HG03520 (cell line): ENCODE data around the gene ATP6V1F.
A peak's percentile ranks its signal among the peaks of the same experiment; 100 is the strongest.

Experiments used
- ATAC-seq: cut with Tn5 transposase; IDR thresholded peaks from one replicate; pipeline ENCODE4 v1.9.1; 2021; ENCODE audit warnings: mild to moderate bottlenecking, moderate library complexity; ENCODE audit not compliant: unreplicated experiment

The ATP6V1F gene

DNA sequence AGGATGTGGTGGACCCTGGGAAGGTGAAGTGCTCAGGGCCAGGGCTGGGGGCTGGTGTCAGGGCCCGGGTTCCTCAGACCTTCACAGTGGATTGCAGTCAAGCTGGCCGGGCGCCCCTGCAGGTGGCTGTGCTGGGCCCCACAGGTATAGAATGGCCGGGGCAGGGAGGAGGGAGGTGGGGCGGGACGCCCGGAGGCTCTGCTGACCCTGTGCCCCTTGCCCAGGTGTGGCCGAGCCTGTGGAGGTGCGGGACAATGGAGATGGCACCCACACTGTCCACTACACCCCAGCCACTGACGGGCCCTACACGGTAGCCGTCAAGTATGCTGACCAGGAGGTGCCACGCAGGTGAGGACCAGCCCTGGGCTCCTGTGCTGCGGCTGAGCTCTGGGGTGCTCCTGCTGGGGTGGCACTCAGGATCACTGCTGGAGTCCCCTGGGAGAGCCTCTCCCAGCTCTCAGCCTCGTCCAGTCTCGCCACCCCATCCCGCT is 14.9 kb upstream of the ATP6V1F start:
- ATAC-seq = no peak

DNA sequence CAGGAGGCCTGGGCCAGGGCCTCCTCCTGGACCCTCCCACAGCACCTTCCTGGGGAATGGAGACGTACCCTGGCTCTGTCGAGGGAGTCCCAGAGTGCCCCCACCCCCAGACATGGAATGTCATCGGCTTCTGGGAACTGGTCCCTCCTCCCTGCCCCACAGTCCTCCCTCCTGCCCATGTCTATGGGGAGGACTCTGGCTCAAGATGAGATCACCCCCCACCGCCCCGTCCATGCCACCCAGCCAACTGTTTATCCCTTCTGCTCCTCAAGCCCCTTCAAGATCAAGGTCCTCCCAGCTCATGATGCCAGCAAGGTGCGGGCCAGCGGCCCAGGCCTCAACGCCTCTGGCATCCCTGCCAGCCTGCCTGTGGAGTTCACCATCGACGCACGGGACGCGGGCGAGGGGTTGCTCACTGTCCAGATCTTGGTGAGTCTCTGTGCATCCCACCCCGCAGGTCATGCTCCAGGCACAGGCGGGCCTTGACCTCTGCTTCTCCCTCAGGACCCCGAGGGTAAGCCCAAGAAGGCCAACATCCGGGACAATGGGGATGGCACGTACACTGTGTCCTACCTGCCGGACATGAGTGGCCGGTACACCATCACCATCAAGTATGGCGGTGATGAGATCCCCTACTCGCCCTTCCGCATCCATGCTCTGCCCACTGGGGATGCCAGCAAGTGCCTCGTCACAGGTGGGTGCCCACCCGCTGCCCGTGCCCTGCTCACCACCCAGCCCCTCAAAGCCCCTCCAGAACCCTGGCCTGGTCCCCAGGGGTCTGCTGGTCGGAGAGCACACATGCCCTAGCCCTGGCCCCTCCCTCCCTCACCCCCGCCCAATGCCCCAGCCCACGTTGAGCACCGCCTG is 14.1 kb upstream of the ATP6V1F start:
- ATAC-seq = no peak

DNA sequence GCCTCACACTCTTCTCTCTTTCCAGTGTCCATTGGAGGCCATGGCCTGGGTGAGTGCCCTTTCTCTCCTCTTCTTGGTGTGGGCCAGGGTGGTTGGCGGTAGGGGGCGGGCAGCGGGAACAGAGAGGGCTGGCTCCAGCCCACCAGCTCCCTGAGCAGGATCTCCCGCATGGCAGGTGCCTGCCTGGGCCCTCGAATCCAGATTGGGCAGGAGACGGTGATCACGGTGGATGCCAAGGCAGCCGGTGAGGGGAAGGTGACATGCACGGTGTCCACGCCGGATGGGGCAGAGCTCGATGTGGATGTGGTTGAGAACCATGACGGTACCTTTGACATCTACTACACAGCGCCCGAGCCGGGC is 13.5 kb upstream of the ATP6V1F start:
- ATAC-seq = no peak

DNA sequence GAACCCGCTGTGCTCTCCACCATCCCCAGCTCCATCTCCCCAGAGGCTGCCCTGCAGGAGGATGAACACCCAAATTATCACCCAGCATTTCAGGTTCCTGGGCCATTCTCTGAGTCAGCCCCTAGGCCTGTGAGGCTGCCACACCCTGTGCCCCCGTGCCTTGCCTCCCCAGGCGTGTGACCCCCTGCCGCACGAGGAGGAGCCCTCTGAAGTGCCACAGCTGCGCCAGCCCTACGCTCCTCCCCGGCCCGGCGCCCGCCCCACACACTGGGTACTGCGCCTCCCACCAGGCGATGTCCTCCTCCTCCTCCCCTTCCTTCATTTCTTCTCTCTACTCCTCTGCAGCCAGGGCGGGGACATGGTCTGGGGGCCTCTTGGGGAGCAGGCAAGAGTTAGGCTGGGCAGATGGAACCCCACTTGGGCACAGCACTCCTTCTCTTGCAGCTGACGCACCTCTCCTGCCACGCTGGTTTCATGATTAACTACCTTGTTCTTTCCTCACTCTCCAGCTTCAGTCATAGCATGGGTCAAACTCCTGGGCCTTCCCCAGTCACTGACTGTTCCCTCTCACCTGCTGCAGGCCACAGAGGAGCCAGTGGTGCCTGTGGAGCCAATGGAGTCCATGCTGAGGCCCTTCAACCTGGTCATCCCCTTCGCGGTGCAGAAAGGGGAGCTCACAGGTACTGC is 12.7 kb upstream of the ATP6V1F start:
- no peak for ATAC-seq

DNA sequence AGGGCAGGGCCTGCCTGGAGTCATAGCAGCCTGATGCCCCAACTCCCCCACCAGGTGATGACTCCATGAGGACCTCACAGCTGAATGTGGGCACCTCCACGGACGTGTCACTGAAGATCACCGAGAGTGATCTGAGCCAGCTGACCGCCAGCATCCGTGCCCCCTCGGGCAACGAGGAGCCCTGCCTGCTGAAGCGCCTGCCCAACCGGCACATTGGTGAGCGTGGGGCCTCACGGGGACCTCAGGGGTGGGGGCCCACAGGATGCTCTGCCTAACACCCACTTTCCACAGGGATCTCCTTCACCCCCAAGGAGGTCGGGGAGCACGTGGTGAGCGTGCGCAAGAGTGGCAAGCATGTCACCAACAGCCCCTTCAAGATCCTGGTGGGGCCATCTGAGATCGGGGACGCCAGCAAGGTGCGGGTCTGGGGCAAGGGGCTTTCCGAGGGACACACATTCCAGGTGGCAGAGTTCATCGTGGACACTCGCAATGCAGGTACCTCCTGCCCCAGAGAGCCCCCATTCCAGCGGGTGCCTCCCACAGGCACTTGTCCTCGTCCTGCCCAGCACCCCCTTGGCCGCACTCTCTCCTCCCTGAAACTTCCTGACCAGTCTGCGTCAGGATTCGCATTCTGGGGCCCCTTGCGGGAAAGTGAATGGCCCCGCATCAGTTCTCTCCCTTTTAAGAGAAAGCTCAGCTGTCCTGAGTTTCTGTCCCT is 10.0 kb upstream of the ATP6V1F start:
- no peak for ATAC-seq

DNA sequence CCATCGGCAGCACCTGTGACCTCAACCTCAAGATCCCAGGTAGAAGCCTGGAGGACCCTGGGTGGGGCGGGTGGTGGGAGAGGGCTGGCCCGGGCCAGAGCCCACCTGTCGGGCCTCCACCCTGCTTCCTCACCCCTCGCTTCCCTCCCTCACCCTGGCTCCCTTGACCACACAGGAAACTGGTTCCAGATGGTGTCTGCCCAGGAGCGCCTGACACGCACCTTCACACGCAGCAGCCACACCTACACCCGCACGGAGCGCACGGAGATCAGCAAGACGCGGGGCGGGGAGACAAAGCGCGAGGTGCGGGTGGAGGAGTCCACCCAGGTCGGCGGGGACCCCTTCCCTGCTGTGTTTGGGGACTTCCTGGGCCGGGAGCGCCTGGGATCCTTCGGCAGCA is 8.9 kb upstream of the ATP6V1F start:
- no peak for ATAC-seq

DNA sequence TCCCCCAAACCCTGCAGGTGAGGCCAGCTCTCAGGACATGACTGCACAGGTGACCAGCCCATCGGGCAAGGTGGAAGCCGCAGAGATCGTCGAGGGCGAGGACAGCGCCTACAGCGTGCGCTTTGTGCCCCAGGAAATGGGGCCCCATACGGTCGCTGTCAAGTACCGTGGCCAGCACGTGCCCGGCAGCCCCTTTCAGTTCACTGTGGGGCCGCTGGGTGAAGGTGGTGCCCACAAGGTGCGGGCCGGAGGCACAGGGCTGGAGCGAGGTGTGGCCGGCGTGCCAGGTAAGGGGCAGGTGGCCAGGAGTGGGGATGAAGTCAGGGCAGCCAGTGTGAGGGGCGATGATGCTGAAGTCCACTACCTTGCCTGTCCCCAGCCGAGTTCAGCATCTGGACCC is 8.3 kb upstream of the ATP6V1F start:
- no peak for ATAC-seq

DNA sequence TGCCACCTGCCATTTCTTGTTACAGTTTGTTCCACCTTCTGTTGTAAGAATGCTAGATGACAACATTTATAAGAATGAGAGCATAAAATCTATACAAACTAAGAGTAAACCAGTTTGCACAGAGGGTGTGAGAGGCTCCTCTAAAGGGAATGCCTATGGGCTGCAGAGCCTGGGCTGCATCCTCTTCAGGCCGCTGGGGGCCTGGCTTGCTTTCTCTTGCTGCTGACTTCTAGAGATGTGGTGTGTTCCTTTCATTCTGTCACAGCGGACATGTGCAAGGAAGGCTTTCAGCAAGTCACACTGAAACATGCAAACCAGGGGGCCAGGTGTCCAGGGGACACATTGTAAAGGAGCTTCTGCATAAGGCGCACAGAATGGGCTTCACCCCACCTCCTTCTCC is 7.1 kb upstream of the ATP6V1F start:
- no peak for ATAC-seq

DNA sequence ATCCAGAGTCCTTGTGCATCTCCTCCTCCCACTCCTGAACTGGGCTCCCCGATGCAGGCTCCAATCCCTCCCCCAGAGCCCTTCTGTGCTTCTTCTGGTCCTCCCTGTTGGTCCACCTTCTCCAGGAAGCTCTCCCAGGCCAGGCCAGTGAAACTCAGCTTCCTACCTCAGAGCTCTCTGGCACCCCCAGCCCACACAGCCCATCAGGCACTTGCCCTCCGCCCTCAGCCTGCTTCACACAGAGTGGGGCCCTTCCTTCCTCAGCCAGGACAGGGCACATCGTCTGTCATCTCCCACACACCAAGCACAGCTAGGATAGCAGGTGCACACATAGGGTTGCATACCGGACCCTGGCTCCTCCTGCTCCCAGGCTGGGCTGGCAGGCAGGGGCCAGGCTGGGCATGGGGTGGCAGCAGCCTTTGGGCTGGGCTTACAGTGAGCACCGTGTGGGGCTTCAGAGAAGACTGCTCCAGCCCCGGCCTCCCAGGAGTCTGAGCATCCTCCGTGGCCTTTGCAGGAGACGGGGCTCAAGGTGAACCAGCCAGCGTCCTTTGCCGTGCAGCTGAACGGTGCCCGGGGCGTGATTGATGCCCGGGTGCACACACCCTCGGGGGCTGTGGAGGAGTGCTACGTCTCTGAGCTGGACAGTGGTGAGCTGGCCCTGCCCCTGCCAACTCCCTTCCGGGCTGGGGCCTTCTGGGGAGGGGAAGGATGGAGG is 6.5 kb upstream of the ATP6V1F start:
- ATAC-seq = no peak

DNA sequence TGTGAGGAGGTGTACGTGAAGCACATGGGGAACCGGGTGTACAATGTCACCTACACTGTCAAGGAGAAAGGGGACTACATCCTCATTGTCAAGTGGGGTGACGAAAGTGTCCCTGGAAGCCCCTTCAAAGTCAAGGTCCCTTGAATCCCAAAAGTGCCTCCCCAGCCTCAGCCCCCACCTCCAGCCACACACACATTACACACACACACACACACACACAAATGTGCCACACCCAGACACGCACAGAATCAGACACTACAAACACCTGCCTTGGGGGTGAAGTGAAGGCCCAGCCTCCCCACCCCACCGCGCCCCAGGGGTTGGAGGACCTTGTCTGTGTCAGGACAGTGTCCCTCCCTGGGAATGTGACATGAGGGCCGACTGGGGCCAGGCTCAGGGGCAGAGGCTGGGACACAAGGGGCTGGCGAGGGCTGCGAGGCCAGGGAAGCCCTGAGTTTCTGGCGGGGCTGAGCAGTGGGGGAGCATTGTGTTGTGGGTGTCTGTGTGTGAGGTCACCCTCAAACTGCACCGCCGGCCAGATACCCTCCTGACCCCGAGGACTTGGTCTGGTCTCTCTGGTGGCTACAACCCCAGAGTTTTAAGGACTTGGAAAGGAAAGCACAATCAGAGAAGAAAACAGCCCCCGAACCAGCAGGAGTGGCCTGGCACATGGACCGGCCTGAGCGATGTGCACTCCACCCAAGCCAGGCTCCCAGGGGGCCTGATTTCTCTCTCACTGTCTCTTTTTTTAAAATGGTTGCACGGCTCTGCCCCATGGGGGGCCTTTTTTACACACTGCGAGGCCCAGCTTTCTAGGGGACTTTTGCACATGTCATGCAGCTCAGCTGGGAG is 4.0 kb upstream of the ATP6V1F start:
- no peak for ATAC-seq

DNA sequence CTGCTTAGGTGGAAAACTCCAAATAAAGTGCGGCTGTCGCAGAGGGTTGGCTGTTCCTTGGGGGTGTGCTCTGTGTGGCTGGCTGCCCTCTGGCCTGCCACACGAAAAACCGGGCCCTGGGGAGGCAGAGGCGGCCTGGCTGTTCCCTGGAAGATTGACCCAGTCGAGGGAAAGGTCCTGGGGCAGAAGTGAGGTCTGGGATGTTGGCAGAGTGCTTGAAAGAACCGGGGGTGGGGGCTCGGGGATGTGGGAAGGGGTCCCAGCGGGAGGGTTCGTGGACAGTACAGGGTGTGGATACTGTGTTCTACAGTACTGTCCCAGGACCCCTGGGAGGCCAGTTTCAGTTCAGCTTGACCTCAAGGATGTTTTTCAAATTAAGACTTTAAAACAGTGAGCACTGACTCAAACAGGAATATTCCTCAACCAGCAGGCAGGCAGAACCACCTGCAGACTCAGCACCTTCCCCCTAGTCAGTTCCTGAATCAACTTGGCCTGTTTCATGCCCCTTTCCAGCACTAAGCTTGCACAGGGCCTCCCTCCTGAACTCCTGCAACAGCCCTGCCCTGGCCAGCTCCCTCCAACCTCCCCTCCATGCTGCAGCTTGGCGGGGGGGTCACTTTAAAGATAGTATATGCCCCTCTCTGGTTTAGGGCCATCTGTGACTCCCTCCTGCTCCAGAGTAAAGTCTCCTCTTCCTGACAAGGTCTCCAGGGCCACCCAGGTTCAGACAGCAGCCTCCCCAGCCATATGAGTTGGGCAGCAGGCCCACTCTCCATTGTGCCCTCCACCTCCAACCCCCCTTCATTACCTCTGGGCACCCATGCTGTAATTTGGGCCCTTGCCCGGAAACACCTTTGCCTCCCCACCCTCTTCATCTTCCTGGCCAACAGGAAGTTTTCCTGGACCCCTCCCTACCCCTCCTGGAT is 3.2 kb upstream of the ATP6V1F start:
- ATAC-seq = no peak

DNA sequence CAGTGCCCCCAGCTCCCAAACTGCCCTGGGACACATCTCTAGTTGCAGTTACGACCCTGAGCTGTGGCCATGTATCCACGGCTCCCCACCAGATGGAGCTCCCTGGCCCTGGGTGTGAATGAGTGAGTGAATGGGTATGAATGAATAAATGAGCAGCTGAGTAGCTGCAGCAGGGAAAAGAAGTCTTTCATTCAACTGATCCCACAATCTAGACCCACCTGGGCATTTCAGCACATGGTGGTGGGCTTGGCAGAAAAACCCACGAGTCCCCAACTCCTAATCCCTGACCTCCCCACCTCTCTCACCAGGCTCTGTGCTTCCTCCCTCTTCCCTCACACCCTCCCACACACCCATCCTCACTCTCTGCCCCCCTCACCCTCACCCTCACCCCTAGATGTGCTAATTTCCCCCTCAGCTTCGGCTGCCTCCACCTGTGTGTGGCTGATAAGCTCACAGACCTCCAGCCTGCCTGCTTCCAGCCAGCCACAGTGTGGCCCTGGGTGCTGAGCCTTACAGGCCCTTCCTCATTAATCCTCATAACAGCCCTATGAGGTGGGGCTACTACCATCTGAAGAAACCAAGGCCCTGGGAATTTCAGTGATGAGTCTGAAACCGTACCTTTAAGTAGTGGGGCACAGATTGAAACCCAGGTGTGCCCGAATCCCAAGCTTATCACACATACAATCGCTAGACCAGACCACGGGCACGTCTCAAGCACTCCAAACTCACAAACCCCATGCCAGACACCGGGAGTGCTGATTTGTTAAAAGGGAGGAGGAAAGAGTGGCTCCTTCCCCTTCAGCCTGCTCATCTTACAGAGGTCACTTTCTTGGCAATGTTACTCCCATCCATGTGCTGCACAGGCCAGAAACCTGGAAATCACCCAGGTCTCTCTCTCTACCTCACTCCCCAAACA is 2.2 kb upstream of the ATP6V1F start:
- ATAC-seq = no peak

DNA sequence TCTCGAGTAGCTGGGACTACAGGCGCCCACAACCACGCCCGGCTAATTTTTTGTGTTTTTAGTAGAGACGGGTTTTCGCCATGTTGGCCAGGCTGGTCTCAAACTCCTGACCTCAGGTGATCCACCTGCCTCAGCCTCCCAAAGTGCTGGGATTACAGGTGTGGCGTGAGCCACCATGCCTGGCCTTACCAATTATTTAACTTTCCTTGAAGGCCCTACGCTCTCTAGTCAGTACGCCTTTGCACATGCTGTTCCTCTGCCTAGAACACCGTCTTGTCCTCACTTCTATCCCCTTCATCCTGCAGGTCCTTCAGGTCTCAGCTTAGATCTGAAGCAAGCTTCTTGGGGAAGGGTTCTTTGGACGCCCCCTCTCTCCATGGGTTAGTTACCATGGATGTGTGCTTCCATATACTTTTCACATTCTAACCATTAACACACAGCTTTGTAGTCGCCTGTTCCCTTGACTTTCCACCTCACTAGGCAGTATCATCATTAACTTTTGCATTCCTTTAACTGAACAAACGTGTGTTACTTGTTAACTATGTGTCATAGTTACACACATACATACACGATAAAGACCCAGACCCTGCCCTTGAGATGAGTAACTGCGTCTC is 592 bp upstream of the ATP6V1F start:
- no peak for ATAC-seq

DNA sequence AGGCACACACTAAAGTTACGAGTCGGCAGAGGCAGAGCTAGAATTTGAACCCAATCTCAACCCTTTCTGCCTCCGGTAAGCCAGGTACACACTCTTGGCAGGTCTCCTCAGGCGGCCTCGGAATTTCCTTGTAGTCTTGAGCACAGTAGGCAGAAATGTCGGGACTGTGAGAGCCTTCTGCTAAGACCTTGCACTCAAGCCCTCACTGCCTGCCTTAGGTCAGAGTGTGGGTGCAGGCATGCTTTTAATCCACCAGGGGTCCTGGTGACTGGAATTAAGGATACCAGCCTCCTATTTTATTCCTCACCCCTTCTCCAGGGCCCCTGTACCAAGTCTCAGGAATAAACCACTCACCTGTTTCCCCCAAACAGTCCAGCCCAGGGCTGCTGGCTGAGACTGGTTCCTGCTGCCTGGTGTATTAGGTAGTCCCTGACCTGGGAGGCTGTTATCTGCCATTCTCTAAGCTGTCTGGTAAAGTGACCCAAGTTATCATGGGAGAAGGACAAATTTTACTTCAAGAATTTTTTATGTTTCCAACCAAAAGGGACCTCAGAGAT is 855 bp downstream of the ATP6V1F start:
- peak; percentile 34 for ATAC-seq

DNA sequence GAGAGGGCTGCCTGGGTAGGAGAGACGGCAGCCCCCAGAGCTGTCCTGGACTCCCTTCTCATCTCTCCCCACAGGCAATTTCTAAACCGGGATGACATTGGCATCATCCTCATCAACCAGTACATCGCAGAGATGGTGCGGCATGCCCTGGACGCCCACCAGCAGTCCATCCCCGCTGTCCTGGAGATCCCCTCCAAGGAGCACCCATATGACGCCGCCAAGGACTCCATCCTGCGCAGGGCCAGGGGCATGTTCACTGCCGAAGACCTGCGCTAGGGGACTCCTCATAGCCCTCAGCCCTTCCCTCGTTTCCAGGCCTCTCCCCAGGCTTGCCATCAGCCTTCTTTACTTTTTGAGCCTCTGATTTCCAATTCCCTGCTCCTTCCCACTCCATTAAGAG is 2.6 kb downstream of the ATP6V1F start:
- no peak for ATAC-seq

DNA sequence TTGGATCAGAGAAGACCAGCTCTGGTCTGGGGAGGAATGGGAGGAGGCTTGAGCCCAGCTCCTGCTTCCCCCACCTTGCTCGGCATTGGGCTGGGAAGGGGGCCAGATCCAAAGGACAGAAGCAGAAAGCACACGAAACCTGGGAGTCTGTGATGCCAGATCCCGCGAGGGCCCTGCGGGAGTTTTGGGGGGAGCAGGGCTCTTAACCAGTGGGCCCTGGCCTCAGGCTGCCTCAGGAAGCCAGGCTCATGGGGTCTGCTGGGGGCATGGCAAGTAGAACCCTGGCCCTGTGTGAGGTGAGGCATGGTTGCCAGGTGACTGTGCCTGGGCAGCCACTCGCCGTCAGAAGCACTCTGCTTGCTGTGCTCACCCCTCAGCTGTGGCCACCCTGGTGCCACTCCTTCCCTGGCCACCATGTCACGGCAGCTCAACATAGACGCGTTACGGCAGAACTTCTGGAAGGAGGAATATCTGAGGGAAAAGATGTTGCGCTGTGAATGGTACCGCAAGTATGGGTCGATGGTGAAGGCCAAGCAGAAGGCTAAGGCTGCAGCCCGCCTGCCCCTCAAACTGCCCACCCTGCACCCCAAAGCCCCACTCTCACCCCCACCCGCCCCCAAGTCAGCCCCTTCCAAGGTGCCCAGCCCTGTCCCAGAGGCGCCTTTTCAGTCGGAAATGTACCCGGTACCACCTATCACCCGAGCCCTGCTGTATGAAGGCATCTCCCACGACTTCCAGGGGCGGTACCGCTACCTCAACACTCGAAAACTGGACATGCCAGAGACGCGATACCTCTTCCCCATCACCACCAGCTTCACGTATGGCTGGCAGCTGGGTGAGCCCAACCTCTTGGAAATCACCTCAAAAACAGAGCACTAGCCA is 3.6 kb downstream of the ATP6V1F start:
- no peak for ATAC-seq
